ENCODE results near the gene FOXE1.

Gene FOXE1

GRCh38 chr9:97853056-97853843 lies at the start of gene FOXE1:
Gene FOXE1, plus strand, starts transcription at chr9:97853226. Its CDS starts 689 bp downstream, at chr9:97853915.
- DNase-seq: no peak

GRCh38 chr9:97804059-97804365 lies 49.0 kb upstream of the FOXE1 start:
- DNase-seq: no peak

GRCh38 chr9:97806721-97807120 lies 46.3 kb upstream of the FOXE1 start:
- DNase-seq: no peak

- no peak for DNase-seq
Measured at GRCh38 chr9:97807681-97808080, 45.3 kb upstream of the FOXE1 start.

- DNase-seq: no peak
Measured at GRCh38 chr9:97808415-97808814, 44.6 kb upstream of the FOXE1 start.

GRCh38 chr9:97808972-97809371 lies 44.1 kb upstream of the FOXE1 start:
- DNase-seq: no peak

GRCh38 chr9:97809666-97810344 lies 43.2 kb upstream of the FOXE1 start:
- DNase-seq: no peak

- DNase-seq: no peak
Measured at GRCh38 chr9:97811533-97812246, 41.3 kb upstream of the FOXE1 start.

GRCh38 chr9:97812247-97812543 lies 40.8 kb upstream of the FOXE1 start:
- no peak for DNase-seq

GRCh38 chr9:97813072-97813471 lies 40.0 kb upstream of the FOXE1 start:
- no peak for DNase-seq

GRCh38 chr9:97819735-97820134 lies 33.3 kb upstream of the FOXE1 start:
- no peak for DNase-seq

GRCh38 chr9:97820373-97820772 lies 32.7 kb upstream of the FOXE1 start:
- no peak for DNase-seq

GRCh38 chr9:97830884-97831829 lies 21.9 kb upstream of the FOXE1 start:
- DNase-seq: peak; percentile 18

- DNase-seq: no peak
Measured at GRCh38 chr9:97831843-97832636, 21.0 kb upstream of the FOXE1 start.

- DNase-seq: no peak
Measured at GRCh38 chr9:97840521-97840920, 12.5 kb upstream of the FOXE1 start.

GRCh38 chr9:97842960-97843359 lies 10.1 kb upstream of the FOXE1 start:
- no peak for DNase-seq

GRCh38 chr9:97845130-97845529 lies 7.9 kb upstream of the FOXE1 start:
- DNase-seq: no peak

GRCh38 chr9:97845763-97846162 lies 7.3 kb upstream of the FOXE1 start:
- DNase-seq: no peak

GRCh38 chr9:97846347-97846746 lies 6.7 kb upstream of the FOXE1 start:
- DNase-seq: no peak

GRCh38 chr9:97847474-97848214 lies 5.4 kb upstream of the FOXE1 start:
- no peak for DNase-seq

- no peak for DNase-seq
Measured at GRCh38 chr9:97848215-97848479, 4.9 kb upstream of the FOXE1 start.

Data from NCI-H524 treated with DMSO at 0.1 percent for 48 hours (cell line).